Stomach smooth muscle (tissue), 2 donors: ENCODE data around the gene TAPBP.

Source experiments
- H3K27ac ChIP-seq: one replicate; pipeline ENCODE4 v1.7.0; 2013; ENCODE audit warnings: mild to moderate bottlenecking, low read length, inconsistent platforms
- H3K27me3 ChIP-seq, 2 donors: one replicate each; pipeline ENCODE4 v1.7.0; 2013; ENCODE audit warnings: low read length in 2 of 2; ENCODE audit not compliant: insufficient read depth in 2 of 2, control insufficient read depth in 1 of 2
- H3K36me3 ChIP-seq, 2 donors: one replicate each; pipeline ENCODE4 v1.7.0; 2013; ENCODE audit warnings: low read length in 2 of 2; ENCODE audit not compliant: control insufficient read depth in 2 of 2, insufficient read depth in 2 of 2
- H3K4me1 ChIP-seq: one replicate; pipeline ENCODE4 v1.7.0; 2013; ENCODE audit warnings: low read length; ENCODE audit not compliant: control insufficient read depth, insufficient read depth
- H3K4me3 ChIP-seq, 2 donors: one replicate each; pipeline ENCODE4 v1.7.0; 2013; ENCODE audit warnings: low read length in 2 of 2
- H3K9ac ChIP-seq, 2 donors: one replicate each; pipeline ENCODE4 v1.7.0; 2013; ENCODE audit warnings: low read length in 2 of 2, mild to moderate bottlenecking in 1 of 2
- H3K9me3 ChIP-seq, 2 donors: one replicate each; pipeline ENCODE4 v1.7.0; 2013; ENCODE audit warnings: low read length in 2 of 2; ENCODE audit not compliant: control insufficient read depth in 2 of 2
- donor health status: healthy.
- donor health status: Pancreatic carcinoma.

TAPBP gene

GRCh38 chr6:33319939-33320314 lies 6.0 kb upstream of the TAPBP start:
- Histone ChIP-seq H3K36me3 (peaks cover 21 to 25% of the 10 kb centered on the region in 2 donors), H3K4me3 (no peak overlapping the region), H3K27ac (peak overlapping the region; percentile 41), H3K27me3 (no peaks in the 10 kb centered on the region), H3K9ac (no peak overlapping the region), H3K9me3 (no peaks in the 10 kb centered on the region), H3K4me1 (peaks cover 59% of the 10 kb centered on the region)

- Histone ChIP-seq H3K4me3 (peak overlapping the region; percentile 83), H3K27ac (peak overlapping the region; percentile 81), H3K36me3 (peaks cover 21 to 25% of the 10 kb centered on the region in 2 donors), H3K9me3 (no peaks in the 10 kb centered on the region), H3K4me1 (peaks cover 60% of the 10 kb centered on the region), H3K27me3 (no peaks in the 10 kb centered on the region), H3K9ac (peak overlapping the region in 1 of 2 donors; percentile 73)
Measured at GRCh38 chr6:33318426-33319073, 4.7 kb upstream of the TAPBP start.

GRCh38 chr6:33317669-33318425 lies 4.0 kb upstream of the TAPBP start, which contains the start of gene ZBTB22:
Gene ZBTB22, minus strand, starts transcription at chr6:33317744. Its CDS starts 828 bp downstream, at chr6:33316916.
- H3K36me3 ChIP-seq = peaks cover 21 to 25% of the 10 kb centered on the region in 2 donors
- H3K4me1 ChIP-seq = peaks cover 60% of the 10 kb centered on the region
- no peaks in the 10 kb centered on the region for H3K27me3 ChIP-seq
- H3K27ac ChIP-seq = peak within 1 kb of the TSS; percentile 81
- H3K4me3 ChIP-seq = peak within 1 kb of the TSS; percentile 83
- H3K9ac ChIP-seq = peak within 1 kb of the TSS; percentile 73 to 89
- no peaks in the 10 kb centered on the region for H3K9me3 ChIP-seq

- peak overlapping the region; percentile 54 to 60 for H3K4me3 ChIP-seq
- H3K4me1 ChIP-seq = peaks cover 64% of the 10 kb centered on the region
Measured at GRCh38 chr6:33317419-33317668, 3.5 kb upstream of the TAPBP start.

GRCh38 chr6:33316603-33317418 lies 2.9 kb upstream of the TAPBP start:
- Histone ChIP-seq H3K4me1 (peaks cover 64% of the 10 kb centered on the region), H3K4me3 (peak overlapping the region; percentile 54 to 60), H3K9me3 (no peaks in the 10 kb centered on the region), H3K36me3 (peaks cover 21 to 25% of the 10 kb centered on the region in 2 donors), H3K27me3 (no peaks in the 10 kb centered on the region), H3K9ac (peak overlapping the region in 1 of 2 donors; percentile 21), H3K27ac (peak overlapping the region; percentile 49)

More at GRCh38 chr6:33317419-33317668, 3.5 kb upstream of the TAPBP start:
- Histone ChIP-seq H3K27me3 (no peaks in the 10 kb centered on the region), H3K36me3 (peaks cover 21 to 25% of the 10 kb centered on the region in 2 donors), H3K9ac (no peak overlapping the region), H3K9me3 (no peaks in the 10 kb centered on the region), H3K27ac (peak overlapping the region; percentile 81)

- Histone ChIP-seq H3K9ac (no peak overlapping the region), H3K27me3 (no peaks in the 10 kb centered on the region), H3K9me3 (no peaks in the 10 kb centered on the region), H3K36me3 (peaks cover 20 to 25% of the 10 kb centered on the region in 2 donors), H3K4me3 (no peak overlapping the region), H3K4me1 (peaks cover 55% of the 10 kb centered on the region), H3K27ac (peak overlapping the region; percentile 89)
Measured at GRCh38 chr6:33315793-33316602, 2.1 kb upstream of the TAPBP start.

GRCh38 chr6:33314943-33315792 lies 1.3 kb upstream of the TAPBP start:
- Histone ChIP-seq H3K27ac (peak overlapping the region; percentile 89), H3K9me3 (no peaks in the 10 kb centered on the region), H3K27me3 (no peaks in the 10 kb centered on the region), H3K9ac (peak overlapping the region in 1 of 2 donors; percentile 91), H3K4me1 (peaks cover 47% of the 10 kb centered on the region), H3K4me3 (peak overlapping the region; percentile 91 to 99), H3K36me3 (peaks cover 13 to 17% of the 10 kb centered on the region in 2 donors)

GRCh38 chr6:33314515-33314942 lies 651 bp upstream of the TAPBP start:
- Histone ChIP-seq H3K4me3 (peak overlapping the region; percentile 91 to 99), H3K36me3 (peaks cover 8 to 11% of the 10 kb centered on the region in 2 donors), H3K9ac (peak overlapping the region in 1 of 2 donors; percentile 91), H3K27ac (peak overlapping the region; percentile 89), H3K9me3 (no peaks in the 10 kb centered on the region), H3K27me3 (no peaks in the 10 kb centered on the region), H3K4me1 (peaks cover 45% of the 10 kb centered on the region)

- Histone ChIP-seq H3K9ac (peak overlapping the region; percentile 90 to 91), H3K4me3 (peak overlapping the region; percentile 91 to 99), H3K27me3 (no peaks in the 10 kb centered on the region), H3K9me3 (no peaks in the 10 kb centered on the region), H3K4me1 (peaks cover 36% of the 10 kb centered on the region), H3K36me3 (peaks cover 0 to 2% of the 10 kb centered on the region in 2 donors), H3K27ac (peak overlapping the region; percentile 89)
Measured at GRCh38 chr6:33313105-33313708, 671 bp downstream of the TAPBP start.
